ENCODE data around the gene LILRB5.

DNA sequence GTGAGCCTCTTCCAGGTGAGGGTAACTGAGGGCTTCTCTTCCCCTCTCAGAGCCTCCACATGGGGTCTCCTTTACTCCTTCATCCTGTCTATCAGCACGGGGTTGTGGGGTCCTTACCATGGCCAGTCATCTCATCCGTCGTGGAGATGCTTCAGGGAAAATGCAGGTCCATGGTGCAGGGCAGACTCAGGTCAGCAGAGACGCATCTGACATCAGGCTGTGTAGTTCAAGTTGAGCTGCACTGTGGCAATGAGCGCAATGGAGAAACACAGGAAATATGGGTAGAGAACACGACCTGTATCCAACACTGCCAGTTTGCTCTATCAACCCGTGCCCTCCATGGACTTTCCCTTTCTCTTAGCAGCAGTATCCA, 42.0 kb upstream of the LILRB5 start:
- TF ChIP-seq, protein P1, sequence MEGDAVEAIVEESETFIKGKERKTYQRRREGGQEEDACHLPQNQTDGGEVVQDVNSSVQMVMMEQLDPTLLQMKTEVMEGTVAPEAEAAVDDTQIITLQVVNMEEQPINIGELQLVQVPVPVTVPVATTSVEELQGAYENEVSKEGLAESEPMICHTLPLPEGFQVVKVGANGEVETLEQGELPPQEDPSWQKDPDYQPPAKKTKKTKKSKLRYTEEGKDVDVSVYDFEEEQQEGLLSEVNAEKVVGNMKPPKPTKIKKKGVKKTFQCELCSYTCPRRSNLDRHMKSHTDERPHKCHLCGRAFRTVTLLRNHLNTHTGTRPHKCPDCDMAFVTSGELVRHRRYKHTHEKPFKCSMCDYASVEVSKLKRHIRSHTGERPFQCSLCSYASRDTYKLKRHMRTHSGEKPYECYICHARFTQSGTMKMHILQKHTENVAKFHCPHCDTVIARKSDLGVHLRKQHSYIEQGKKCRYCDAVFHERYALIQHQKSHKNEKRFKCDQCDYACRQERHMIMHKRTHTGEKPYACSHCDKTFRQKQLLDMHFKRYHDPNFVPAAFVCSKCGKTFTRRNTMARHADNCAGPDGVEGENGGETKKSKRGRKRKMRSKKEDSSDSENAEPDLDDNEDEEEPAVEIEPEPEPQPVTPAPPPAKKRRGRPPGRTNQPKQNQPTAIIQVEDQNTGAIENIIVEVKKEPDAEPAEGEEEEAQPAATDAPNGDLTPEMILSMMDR (conservative IDR thresholded peaks at IDR 0.05; ENCODE audit: low read depth, low read length) = no peak
- no peak for TF ChIP-seq EZH2 (IDR thresholded peaks at IDR 0.05; ENCODE audit: borderline replicate concordance, low read depth, low read length, poor library complexity, severe bottlenecking)
